ENCODE measurements around the gene DOCK2.

GRCh38 chr5:169923988-169924387, 286.9 kb downstream of the DOCK2 start:
- TF ChIP-seq CTCF (IDR thresholded peaks at IDR 0.05) (no peak), POLR2A (IDR thresholded peaks at IDR 0.05) (no peak)

Measured in uterus (tissue), 2 donors.